Endothelial cell (in vitro differentiated cells): ENCODE measurements around the gene TOMM20. TPM values are rescaled to one million over a fixed set of nuclear protein-coding genes. Genes with fewer than 3 reads are reported as not detected.

Experiments used
- DNase-seq: peaks from one replicate; pipeline ENCODE4 v3.0.0; 2021; ENCODE audit warnings: low spot score
- H3K27ac Mint-ChIP-seq: one replicate; pipeline ENCODE4 v1.8.0; 2021; ENCODE audit warnings: mixed read lengths, inconsistent platforms; ENCODE audit not compliant: unreplicated experiment
- H3K27me3 Mint-ChIP-seq: one replicate; pipeline ENCODE4 v1.8.0; 2021; ENCODE audit warnings: mild to moderate bottlenecking, moderate library complexity, mixed read lengths, inconsistent platforms; ENCODE audit not compliant: unreplicated experiment
- H3K36me3 Mint-ChIP-seq: one replicate; pipeline ENCODE4 v1.8.0; 2021; ENCODE audit warnings: mild to moderate bottlenecking, low read depth, mixed read lengths, inconsistent platforms; ENCODE audit not compliant: unreplicated experiment
- H3K4me1 Mint-ChIP-seq: one replicate; pipeline ENCODE4 v1.8.0; 2021; ENCODE audit warnings: mild to moderate bottlenecking, mixed read lengths, inconsistent platforms; ENCODE audit not compliant: unreplicated experiment
- H3K4me3 Mint-ChIP-seq: one replicate; pipeline ENCODE4 v1.8.0; 2021; ENCODE audit warnings: mild to moderate bottlenecking, mixed read lengths, inconsistent platforms; ENCODE audit not compliant: unreplicated experiment
- H3K9me3 Mint-ChIP-seq: one replicate; pipeline ENCODE4 v1.8.0; 2021; ENCODE audit warnings: mixed read lengths, inconsistent platforms; ENCODE audit not compliant: unreplicated experiment
- total RNA-seq: library from RNA; stranded (reverse); fragmentation: NEBNext Ultra II Directional; extraction: Animal tissue kit (Norgen Biotek cat#: 25700); gene quantifications from one replicate; pipeline ENCODE4 v1.2.1, GENCODE V29; 2021; ENCODE audit not compliant: unreplicated experiment
- TF ChIP-seq, protein P1 (sequence below): fragments of 200-600 bp; sonication (generic); IDR thresholded peaks from one replicate; pipeline ENCODE4 v1.5.0; 2021; ENCODE audit warnings: antibody characterized with exemption; ENCODE audit not compliant: unreplicated experiment

The TOMM20 gene
- total RNA-seq, 1 donor from 2014 or later = 105 TPM

DNA sequence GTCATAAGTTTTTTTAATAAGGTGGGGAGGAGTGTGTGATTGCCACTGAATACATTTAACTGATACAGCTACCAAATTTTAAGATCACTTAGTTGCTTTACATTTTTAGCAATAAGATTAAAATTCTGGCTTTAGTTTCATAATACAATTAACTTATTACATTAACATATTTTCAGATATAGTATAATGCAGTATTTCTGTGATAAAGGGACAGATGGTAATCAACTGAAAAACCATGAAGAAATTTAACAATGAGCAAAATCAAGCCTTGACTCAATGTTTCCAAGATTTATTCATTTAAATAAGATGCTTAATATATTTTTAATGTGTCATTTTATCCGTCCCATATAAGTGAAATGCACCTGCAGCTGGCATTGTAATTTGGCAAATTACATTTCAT is 4.0 kb downstream of the TOMM20 start:
- Mint-ChIP-seq H3K4me1 (peaks cover 15% of the 10 kb centered on the region), H3K27me3 (peaks cover 7% of the 10 kb centered on the region), H3K27ac (no peak overlapping the region), H3K4me3 (no peak overlapping the region), H3K36me3 (peaks cover 8% of the 10 kb centered on the region), H3K9me3 (no peaks in the 10 kb centered on the region)
- no peak for DNase-seq
- TF ChIP-seq, protein P1, sequence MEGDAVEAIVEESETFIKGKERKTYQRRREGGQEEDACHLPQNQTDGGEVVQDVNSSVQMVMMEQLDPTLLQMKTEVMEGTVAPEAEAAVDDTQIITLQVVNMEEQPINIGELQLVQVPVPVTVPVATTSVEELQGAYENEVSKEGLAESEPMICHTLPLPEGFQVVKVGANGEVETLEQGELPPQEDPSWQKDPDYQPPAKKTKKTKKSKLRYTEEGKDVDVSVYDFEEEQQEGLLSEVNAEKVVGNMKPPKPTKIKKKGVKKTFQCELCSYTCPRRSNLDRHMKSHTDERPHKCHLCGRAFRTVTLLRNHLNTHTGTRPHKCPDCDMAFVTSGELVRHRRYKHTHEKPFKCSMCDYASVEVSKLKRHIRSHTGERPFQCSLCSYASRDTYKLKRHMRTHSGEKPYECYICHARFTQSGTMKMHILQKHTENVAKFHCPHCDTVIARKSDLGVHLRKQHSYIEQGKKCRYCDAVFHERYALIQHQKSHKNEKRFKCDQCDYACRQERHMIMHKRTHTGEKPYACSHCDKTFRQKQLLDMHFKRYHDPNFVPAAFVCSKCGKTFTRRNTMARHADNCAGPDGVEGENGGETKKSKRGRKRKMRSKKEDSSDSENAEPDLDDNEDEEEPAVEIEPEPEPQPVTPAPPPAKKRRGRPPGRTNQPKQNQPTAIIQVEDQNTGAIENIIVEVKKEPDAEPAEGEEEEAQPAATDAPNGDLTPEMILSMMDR = no peak

DNA sequence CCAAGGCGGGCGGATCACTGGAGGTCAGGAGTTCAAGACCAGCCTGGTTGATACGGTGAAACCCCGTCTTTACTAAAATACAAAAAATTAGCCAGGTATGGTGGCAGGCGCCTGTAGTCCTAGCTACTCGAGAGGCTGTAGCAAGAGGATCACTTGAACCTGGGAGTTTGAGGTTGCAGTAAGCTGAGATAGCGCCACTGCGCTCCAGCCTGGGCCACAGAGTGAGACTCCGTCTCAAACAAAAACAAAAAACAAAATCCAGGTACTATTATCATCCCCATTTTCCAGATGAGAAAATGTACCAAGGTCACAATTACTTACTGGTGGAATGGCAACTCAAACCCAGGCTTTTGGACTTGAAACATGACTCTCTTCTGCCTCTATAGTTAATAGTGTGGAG is 4.5 kb downstream of the TOMM20 start:
- Mint-ChIP-seq H3K36me3 (peaks cover 8% of the 10 kb centered on the region), H3K27ac (no peak overlapping the region), H3K4me1 (peaks cover 13% of the 10 kb centered on the region), H3K27me3 (peaks cover 7% of the 10 kb centered on the region), H3K4me3 (no peak overlapping the region), H3K9me3 (no peaks in the 10 kb centered on the region)
- TF ChIP-seq, protein P1 = no peak
- no peak for DNase-seq

DNA sequence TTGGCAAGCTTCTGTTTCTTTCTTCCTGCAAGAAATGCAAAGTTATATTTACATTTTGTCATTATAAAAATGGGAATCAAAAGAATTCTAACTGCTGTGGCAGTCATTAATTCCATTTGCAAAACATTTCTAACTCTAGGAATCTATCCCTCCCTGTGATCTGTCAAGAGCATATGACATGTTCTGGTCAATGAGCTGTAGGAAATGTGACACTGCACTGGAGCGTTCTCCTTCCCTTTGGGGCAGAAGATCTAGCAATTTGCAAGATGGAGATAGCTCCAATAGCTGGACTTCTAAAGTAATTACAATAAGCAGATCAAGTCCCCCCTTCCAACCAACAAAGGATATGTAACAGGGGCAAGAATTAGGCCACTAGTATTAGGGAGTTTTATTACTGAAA is 6.3 kb downstream of the TOMM20 start:
- H3K4me3 Mint-ChIP-seq = no peak overlapping the region
- no peak for DNase-seq
- peaks cover 1% of the 10 kb centered on the region for H3K27me3 Mint-ChIP-seq
- no peaks in the 10 kb centered on the region for H3K9me3 Mint-ChIP-seq
- H3K27ac Mint-ChIP-seq = no peak overlapping the region
- peaks cover 16% of the 10 kb centered on the region for H3K36me3 Mint-ChIP-seq
- TF ChIP-seq, protein P1 = no peak
- H3K4me1 Mint-ChIP-seq = peaks cover 9% of the 10 kb centered on the region

DNA sequence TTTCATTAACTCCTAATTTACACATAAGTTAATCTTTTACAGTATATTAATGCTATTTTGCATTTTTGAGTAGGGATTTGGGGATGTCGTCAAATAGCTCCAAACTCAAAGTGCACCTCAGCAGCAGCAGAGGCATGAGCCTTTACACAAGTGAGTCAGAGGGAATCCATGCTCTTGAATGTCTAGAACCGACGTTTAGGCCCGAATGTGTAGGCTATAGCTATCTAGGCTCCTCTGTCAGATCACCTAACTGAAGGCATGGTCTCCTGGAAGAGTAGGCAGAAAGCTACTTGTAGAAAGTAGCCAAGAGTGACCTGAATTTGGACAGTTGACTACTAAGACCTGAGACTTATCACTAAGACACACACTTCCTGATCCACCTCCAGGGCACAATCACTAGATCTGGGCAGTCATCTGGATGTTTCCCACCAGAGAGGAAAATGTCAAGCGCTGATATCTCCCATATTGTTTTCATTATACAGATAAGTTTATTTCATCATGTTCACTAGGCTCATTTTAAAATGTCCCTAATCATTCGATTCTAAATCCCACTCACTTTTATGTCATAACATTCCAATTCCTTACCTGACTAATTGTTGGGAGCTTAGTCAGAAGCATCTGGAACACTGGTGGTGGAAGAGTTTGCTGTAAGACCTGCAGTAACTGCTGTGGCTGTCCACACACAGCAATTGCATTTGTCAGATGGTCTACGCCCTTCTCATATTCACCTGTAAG is 15.3 kb downstream of the TOMM20 start:
- Mint-ChIP-seq H3K4me3 (no peak overlapping the region), H3K27ac (no peak overlapping the region), H3K36me3 (peaks cover 39% of the 10 kb centered on the region), H3K27me3 (no peaks in the 10 kb centered on the region), H3K4me1 (peaks cover 8% of the 10 kb centered on the region), H3K9me3 (no peaks in the 10 kb centered on the region)
- no peak for DNase-seq
- TF ChIP-seq, protein P1 = no peak
